Liver (tissue), 9 donors: ENCODE results near the gene ZNF346. TPM values are rescaled to one million over a fixed set of nuclear protein-coding genes. Genes with fewer than 3 reads are reported as not detected.

Experiments
- DNase-seq: peaks from one replicate; pipeline ENCODE4 v3.0.0-alpha.2; 2017; ENCODE audit warnings: low spot score
- H3K27ac ChIP-seq, 2 donors: one replicate each; pipeline ENCODE4 v1.7.0; 2013; ENCODE audit warnings: inconsistent platforms in 2 of 2, low read length in 2 of 2, control low read depth in 1 of 2, low read depth in 1 of 2, mild to moderate bottlenecking in 1 of 2
- H3K27me3 ChIP-seq, 4 donors: one replicate each; pipeline versions ENCODE4 v1.6.1 to v1.7.0; 2013; ENCODE audit warnings: low read length in 3 of 4, inconsistent platforms in 1 of 4, mild to moderate bottlenecking in 1 of 4, moderate library complexity in 1 of 4; ENCODE audit not compliant: control insufficient read depth in 4 of 4, insufficient read depth in 4 of 4
- H3K36me3 ChIP-seq, 4 donors: one replicate each; pipeline versions ENCODE4 v1.6.1 to v1.7.0; 2013; ENCODE audit warnings: low read length in 3 of 4, mild to moderate bottlenecking in 3 of 4, low read depth in 1 of 4, moderate library complexity in 1 of 4; ENCODE audit not compliant: control insufficient read depth in 4 of 4, insufficient read depth in 3 of 4
- H3K4me1 ChIP-seq, 4 donors: one replicate each; pipeline versions ENCODE4 v1.6.1 to v1.7.0; 2013; ENCODE audit warnings: low read length in 3 of 4, mild to moderate bottlenecking in 3 of 4, moderate library complexity in 1 of 4; ENCODE audit not compliant: control insufficient read depth in 4 of 4, insufficient read depth in 4 of 4
- H3K4me3 ChIP-seq, 3 donors: one replicate each; pipeline versions ENCODE4 v1.6.1 to v1.7.0; 2013; ENCODE audit warnings: low read length in 3 of 3, control low read depth in 1 of 3, low read depth in 1 of 3, mild to moderate bottlenecking in 1 of 3
- H3K9ac ChIP-seq, 2 donors: one replicate each; pipeline ENCODE4 v1.7.0; 2013; ENCODE audit warnings: low read length in 2 of 2, mild to moderate bottlenecking in 2 of 2, moderate library complexity in 2 of 2, control low read depth in 1 of 2, low read depth in 1 of 2
- H3K9me3 ChIP-seq, 4 donors: one replicate each; pipeline versions ENCODE4 v1.6.1 to v1.7.0; 2013; ENCODE audit warnings: low read length in 3 of 4; ENCODE audit not compliant: control insufficient read depth in 4 of 4
- EGR1 ChIP-seq, 2 donors: IDR thresholded peaks; 2 replicates each; pipeline ENCODE4 v1.6.1; 2016 to 2018; ENCODE audit warnings: antibody characterized with exemption in 2 of 2, low read depth in 2 of 2
- FOXA1 ChIP-seq: IDR thresholded peaks from 2 replicates; pipeline ENCODE4 v1.6.1; 2016; ENCODE audit warnings: antibody characterized with exemption
- FOXA2 ChIP-seq: IDR thresholded peaks from 2 replicates; pipeline ENCODE4 v1.6.1; 2016; ENCODE audit warnings: antibody characterized with exemption
- GABPA ChIP-seq, 2 donors: IDR thresholded peaks in 1 of 2; conservative IDR thresholded peaks in 1 of 2; 2 replicates each; pipeline ENCODE4 v1.6.1; 2016; ENCODE audit warnings: antibody characterized with exemption in 2 of 2, mild to moderate bottlenecking in 1 of 2, moderate library complexity in 1 of 2
- HNF4A ChIP-seq, 2 donors: conservative IDR thresholded peaks; 2 replicates each; pipeline ENCODE4 v1.6.1; 2016; ENCODE audit warnings: antibody characterized with exemption in 2 of 2, mild to moderate bottlenecking in 2 of 2
- HNF4G ChIP-seq: IDR thresholded peaks from 2 replicates; pipeline ENCODE4 v1.6.1; 2016; ENCODE audit warnings: antibody characterized with exemption
- JUND ChIP-seq, 2 donors: IDR thresholded peaks; 2 replicates each; pipeline ENCODE4 v1.6.1; 2016; ENCODE audit warnings: antibody characterized with exemption in 2 of 2
- NR2F2 ChIP-seq: IDR thresholded peaks from 2 replicates; pipeline ENCODE4 v1.6.1; 2016; ENCODE audit warnings: antibody characterized with exemption
- RAD21 ChIP-seq, 2 donors: IDR thresholded peaks; 2 replicates each; pipeline ENCODE4 v1.6.1; 2016; ENCODE audit warnings: antibody characterized with exemption in 2 of 2, mild to moderate bottlenecking in 2 of 2
- RXRA ChIP-seq, 2 donors: IDR thresholded peaks; 2 replicates each; pipeline ENCODE4 v1.6.1; 2017 to 2018; ENCODE audit warnings: antibody characterized with exemption in 2 of 2, mild to moderate bottlenecking in 1 of 2
- SP1 ChIP-seq: IDR thresholded peaks from 2 replicates; pipeline ENCODE4 v1.6.1; 2018; ENCODE audit warnings: antibody characterized with exemption, mild to moderate bottlenecking
- TAF1 ChIP-seq: conservative IDR thresholded peaks from 2 replicates; pipeline ENCODE4 v1.6.1; 2016; ENCODE audit warnings: antibody characterized with exemption, mild to moderate bottlenecking
- YY1 ChIP-seq: IDR thresholded peaks from 2 replicates; pipeline ENCODE4 v1.6.1; 2016; ENCODE audit warnings: antibody characterized with exemption, mild to moderate bottlenecking
- WGBS: extraction: QIAGEN DNeasy Blood & Tissue Kit; methylation state at CpG from one replicate; pipeline ENCODE4 v1.1.7; 2013; 5-methylcytosine and 5-hydroxymethylcytosine counted together
- polyA plus RNA-seq, 2 donors: library from polyadenylated mRNA; stranded (reverse) in 1 of 2; unstranded in 1 of 2; fragments of 200-250 nt in 1 of 2; fragments of >200 nt in 1 of 2; fragmentation: Nextera tagmentation in 1 of 2; extraction: Ambion mirVana in 1 of 2; gene quantifications; one replicate each; pipeline versions ENCODE4 v1.2.1 to v1.2.3, GENCODE V29; 2013 to 2015
- total RNA-seq, 2 donors: library from RNA; depleted of rRNA; stranded (reverse); fragments of >200 nt; gene quantifications; one replicate each; pipeline ENCODE4 v1.2.3, GENCODE V29; 2014
- TF ChIP-seq, protein P1 (sequence below): fragments of 150-350 bp; IDR thresholded peaks from 2 replicates; pipeline ENCODE4 v1.5.1; 2017; ENCODE audit warnings: improper control_type of control experiment, low read depth, low read length; ENCODE audit not compliant: missing input control
- TF ChIP-seq, protein P2 (sequence below): IDR thresholded peaks from 2 replicates; pipeline ENCODE4 v1.6.1; 2016; ENCODE audit warnings: antibody characterized with exemption
- TF ChIP-seq, protein P3 (sequence below): IDR thresholded peaks from 2 replicates; pipeline ENCODE4 v1.6.1; 2016; ENCODE audit warnings: antibody characterized with exemption, mild to moderate bottlenecking
- TF ChIP-seq, protein P4 (sequence below): IDR thresholded peaks from 2 replicates; pipeline ENCODE4 v1.6.1; 2016; ENCODE audit warnings: antibody characterized with exemption
- TF ChIP-seq, protein P5 (sequence below): IDR thresholded peaks from 2 replicates; pipeline ENCODE4 v1.6.1; 2016; ENCODE audit warnings: antibody characterized with exemption
- donor health status: healthy.
- donor health status: healthy.
- donor health status: healthy.
- donor health status: healthy.
- donor health status: healthy.

Gene ZNF346
- total and polyA plus RNA-seq, 4 donors: 3.7 to 11.0 (median 6.4) TPM

DNA sequence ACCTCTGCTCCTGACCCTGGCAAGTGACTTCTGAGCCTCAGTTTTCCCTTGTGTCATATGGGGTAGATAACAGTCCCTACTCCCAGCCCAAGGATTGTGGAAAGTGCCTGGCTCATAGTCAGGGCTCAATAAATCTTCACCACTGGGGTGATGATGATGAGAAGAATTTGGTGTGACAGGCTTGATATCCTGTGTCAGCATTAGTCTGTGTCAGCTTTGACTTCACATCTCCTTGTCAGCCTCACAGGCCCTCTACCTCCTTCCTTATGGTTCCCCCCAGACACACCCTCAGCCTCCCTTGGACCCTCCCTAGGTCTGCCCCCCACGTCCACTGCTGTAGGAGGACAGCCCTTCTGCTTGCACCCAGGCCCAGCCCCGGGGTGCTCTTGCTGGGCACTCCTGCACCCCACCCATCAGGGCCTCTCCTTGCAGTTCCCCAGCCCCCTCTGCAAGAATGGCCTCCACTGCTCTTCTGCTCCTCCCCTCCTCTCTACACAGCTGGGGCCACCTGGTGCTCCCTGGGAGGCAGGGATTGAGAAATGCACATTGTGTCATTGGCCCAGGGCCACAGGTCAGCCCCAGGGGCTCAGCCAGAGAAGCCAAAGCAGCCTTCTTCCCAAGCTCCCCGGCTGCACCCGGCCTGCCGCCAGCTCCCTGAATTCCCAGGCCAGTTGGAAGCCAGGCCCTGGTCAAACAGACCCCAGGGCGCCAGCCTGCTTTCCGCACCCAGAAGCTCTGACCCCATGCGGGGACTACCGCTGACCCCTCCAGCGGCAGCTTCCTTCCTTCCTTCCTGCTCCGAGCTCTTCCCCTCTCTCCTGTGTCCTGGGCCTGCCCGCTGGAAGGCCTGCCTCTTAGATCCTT lies 72.0 kb downstream of the ZNF346 start:
- 26% methylated on average over 12 of the region's 12 CpGs for WGBS
- Histone ChIP-seq H3K27me3 (no peaks in the 10 kb centered on the region), H3K27ac (peak overlapping the region; percentile 3 to 42), H3K4me3 (no peak overlapping the region), H3K4me1 (peaks cover 14 to 64% (median 48%) of the 10 kb centered on the region in 4 donors), H3K9ac (no peak overlapping the region), H3K36me3 (peaks cover 3 to 17% (median 8%) of the 10 kb centered on the region in 4 donors), H3K9me3 (no peaks in the 10 kb centered on the region)
- peak; percentile 71 for DNase-seq
- TF ChIP-seq GABPA (IDR thresholded peaks at IDR 0.05 in 1 of 2, conservative IDR thresholded peaks at IDR 0.05 in 1 of 2) (no peak), SP1 (peak; percentile 74), HNF4A (conservative IDR thresholded peaks at IDR 0.05) (peak; percentile 67 to 76), JUND (IDR thresholded peaks at IDR 0.05) (peak in 1 of 2 donors; percentile 32), FOXA2 (peak; percentile 6), TAF1 (no peak), YY1 (peak; percentile 70), EGR1 (IDR thresholded peaks at IDR 0.05; ENCODE audit: low read depth in 2 of 2) (peak; percentile 17 to 71), NR2F2 (peak; percentile 99), HNF4G (peak; percentile 18), FOXA1 (peak; percentile 40), RXRA (IDR thresholded peaks at IDR 0.05) (peak; percentile 81 to 87), RAD21 (IDR thresholded peaks at IDR 0.05) (peak in 1 of 2 donors; percentile 59)
- TF ChIP-seq, protein P1, sequence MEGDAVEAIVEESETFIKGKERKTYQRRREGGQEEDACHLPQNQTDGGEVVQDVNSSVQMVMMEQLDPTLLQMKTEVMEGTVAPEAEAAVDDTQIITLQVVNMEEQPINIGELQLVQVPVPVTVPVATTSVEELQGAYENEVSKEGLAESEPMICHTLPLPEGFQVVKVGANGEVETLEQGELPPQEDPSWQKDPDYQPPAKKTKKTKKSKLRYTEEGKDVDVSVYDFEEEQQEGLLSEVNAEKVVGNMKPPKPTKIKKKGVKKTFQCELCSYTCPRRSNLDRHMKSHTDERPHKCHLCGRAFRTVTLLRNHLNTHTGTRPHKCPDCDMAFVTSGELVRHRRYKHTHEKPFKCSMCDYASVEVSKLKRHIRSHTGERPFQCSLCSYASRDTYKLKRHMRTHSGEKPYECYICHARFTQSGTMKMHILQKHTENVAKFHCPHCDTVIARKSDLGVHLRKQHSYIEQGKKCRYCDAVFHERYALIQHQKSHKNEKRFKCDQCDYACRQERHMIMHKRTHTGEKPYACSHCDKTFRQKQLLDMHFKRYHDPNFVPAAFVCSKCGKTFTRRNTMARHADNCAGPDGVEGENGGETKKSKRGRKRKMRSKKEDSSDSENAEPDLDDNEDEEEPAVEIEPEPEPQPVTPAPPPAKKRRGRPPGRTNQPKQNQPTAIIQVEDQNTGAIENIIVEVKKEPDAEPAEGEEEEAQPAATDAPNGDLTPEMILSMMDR: no peak
- TF ChIP-seq, protein P2, sequence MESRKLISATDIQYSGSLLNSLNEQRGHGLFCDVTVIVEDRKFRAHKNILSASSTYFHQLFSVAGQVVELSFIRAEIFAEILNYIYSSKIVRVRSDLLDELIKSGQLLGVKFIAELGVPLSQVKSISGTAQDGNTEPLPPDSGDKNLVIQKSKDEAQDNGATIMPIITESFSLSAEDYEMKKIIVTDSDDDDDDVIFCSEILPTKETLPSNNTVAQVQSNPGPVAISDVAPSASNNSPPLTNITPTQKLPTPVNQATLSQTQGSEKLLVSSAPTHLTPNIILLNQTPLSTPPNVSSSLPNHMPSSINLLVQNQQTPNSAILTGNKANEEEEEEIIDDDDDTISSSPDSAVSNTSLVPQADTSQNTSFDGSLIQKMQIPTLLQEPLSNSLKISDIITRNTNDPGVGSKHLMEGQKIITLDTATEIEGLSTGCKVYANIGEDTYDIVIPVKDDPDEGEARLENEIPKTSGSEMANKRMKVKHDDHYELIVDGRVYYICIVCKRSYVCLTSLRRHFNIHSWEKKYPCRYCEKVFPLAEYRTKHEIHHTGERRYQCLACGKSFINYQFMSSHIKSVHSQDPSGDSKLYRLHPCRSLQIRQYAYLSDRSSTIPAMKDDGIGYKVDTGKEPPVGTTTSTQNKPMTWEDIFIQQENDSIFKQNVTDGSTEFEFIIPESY: no peak
- TF ChIP-seq, protein P3, sequence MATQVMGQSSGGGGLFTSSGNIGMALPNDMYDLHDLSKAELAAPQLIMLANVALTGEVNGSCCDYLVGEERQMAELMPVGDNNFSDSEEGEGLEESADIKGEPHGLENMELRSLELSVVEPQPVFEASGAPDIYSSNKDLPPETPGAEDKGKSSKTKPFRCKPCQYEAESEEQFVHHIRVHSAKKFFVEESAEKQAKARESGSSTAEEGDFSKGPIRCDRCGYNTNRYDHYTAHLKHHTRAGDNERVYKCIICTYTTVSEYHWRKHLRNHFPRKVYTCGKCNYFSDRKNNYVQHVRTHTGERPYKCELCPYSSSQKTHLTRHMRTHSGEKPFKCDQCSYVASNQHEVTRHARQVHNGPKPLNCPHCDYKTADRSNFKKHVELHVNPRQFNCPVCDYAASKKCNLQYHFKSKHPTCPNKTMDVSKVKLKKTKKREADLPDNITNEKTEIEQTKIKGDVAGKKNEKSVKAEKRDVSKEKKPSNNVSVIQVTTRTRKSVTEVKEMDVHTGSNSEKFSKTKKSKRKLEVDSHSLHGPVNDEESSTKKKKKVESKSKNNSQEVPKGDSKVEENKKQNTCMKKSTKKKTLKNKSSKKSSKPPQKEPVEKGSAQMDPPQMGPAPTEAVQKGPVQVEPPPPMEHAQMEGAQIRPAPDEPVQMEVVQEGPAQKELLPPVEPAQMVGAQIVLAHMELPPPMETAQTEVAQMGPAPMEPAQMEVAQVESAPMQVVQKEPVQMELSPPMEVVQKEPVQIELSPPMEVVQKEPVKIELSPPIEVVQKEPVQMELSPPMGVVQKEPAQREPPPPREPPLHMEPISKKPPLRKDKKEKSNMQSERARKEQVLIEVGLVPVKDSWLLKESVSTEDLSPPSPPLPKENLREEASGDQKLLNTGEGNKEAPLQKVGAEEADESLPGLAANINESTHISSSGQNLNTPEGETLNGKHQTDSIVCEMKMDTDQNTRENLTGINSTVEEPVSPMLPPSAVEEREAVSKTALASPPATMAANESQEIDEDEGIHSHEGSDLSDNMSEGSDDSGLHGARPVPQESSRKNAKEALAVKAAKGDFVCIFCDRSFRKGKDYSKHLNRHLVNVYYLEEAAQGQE: peak; percentile 48
- TF ChIP-seq, protein P4, sequence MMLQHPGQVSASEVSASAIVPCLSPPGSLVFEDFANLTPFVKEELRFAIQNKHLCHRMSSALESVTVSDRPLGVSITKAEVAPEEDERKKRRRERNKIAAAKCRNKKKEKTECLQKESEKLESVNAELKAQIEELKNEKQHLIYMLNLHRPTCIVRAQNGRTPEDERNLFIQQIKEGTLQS: no peak
- TF ChIP-seq, protein P5, sequence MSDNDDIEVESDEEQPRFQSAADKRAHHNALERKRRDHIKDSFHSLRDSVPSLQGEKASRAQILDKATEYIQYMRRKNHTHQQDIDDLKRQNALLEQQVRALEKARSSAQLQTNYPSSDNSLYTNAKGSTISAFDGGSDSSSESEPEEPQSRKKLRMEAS: no peak
